BJ (cell line): ENCODE results near the gene C21orf91. TPM values are rescaled to one million over a fixed set of nuclear protein-coding genes. Genes with fewer than 3 reads are reported as not detected.
A peak's percentile ranks its signal among the peaks of the same experiment; 100 is the strongest.

ENCODE experiments used
- CTCF ChIA-PET: fragments of 350-600 bp; formaldehyde crosslinking; extraction: SDS; loops from one replicate; lab custom pipeline; 2021; ENCODE audit warnings: antibody characterized with exemption, inconsistent platforms; lab: Yijun Ruan, JAX
- POLR2A ChIA-PET: fragments of 300-600 bp; sonication (Branson Sonifier 250); formaldehyde crosslinking; extraction: SDS; loops from one replicate; lab custom pipeline; 2021; ENCODE audit warnings: antibody characterized with exemption; lab: Charles Lee
- DNase-seq: peaks from one replicate; pipeline ENCODE4 v3.0.0-alpha.2; 2011; ENCODE audit warnings: low read depth
- H3K27me3 ChIP-seq: 2 replicates; pipeline ENCODE4 v1.6.0; 2011; ENCODE audit warnings: low read length; ENCODE audit not compliant: control insufficient read depth, insufficient read depth
- H3K36me3 ChIP-seq: 2 replicates; pipeline ENCODE4 v1.5.1; 2011; ENCODE audit warnings: low read length; ENCODE audit not compliant: control insufficient read depth, insufficient read depth
- H3K4me3 ChIP-seq: 2 replicates; pipeline ENCODE4 v1.5.1; 2011; ENCODE audit warnings: low read depth, mild to moderate bottlenecking, control low read depth, low read length
- CTCF ChIP-seq: IDR thresholded peaks from 2 replicates; pipeline ENCODE4 v1.5.1; 2011; ENCODE audit warnings: low read depth, mild to moderate bottlenecking, control low read depth, inconsistent platforms, low read length, moderate library complexity; ENCODE audit not compliant: insufficient read depth
- polyA plus RNA-seq: library from polyadenylated mRNA; depleted of rRNA; stranded (reverse); fragments of >200 nt; gene quantifications from 2 replicates; pipeline ENCODE4 v1.2.3, GENCODE V29; 2011

C21orf91 gene
- polyA plus RNA-seq, 1 experiment, result 3.4 TPM

GRCh38 chr21:17818186-17819113 lies 706 bp downstream of the C21orf91 start:
- H3K36me3 ChIP-seq, result no peaks in the 10 kb centered on the region
- ChIA-PET CTCF (interaction anchor here (0.6 to 0.9 kb wide), 2 partner anchors 45 to 220 kb away, joined by 3 read pairs; no protein-coding TSS in a partner anchor), POLR2A (interaction anchor here (0.5 to 1.0 kb wide), 2 partner anchors 10 to 203 kb away, joined by 3 to 8 read pairs; no protein-coding TSS in a partner anchor)
- TF ChIP-seq CTCF, result no peak
- H3K27me3 ChIP-seq, result no peaks in the 10 kb centered on the region
- no peak for DNase-seq
- H3K4me3 ChIP-seq, result peak overlapping the region; percentile 82

GRCh38 chr21:17813353-17813752 lies 5.8 kb downstream of the C21orf91 start:
- CTCF ChIA-PET, result interaction anchor here (1.0 kb wide), 1 partner anchor 134 kb away, joined by 4 read pairs; no protein-coding TSS in a partner anchor
- DNase-seq, result no peak
- no peaks in the 10 kb centered on the region for H3K27me3 ChIP-seq
- no peak overlapping the region for H3K4me3 ChIP-seq
- POLR2A ChIA-PET, result no interaction called here
- TF ChIP-seq CTCF, result no peak
- H3K36me3 ChIP-seq, result 0 out of 2 replicates have a peak, but pooled peaks cover 2% of the 10 kb centered on the region

DNA sequence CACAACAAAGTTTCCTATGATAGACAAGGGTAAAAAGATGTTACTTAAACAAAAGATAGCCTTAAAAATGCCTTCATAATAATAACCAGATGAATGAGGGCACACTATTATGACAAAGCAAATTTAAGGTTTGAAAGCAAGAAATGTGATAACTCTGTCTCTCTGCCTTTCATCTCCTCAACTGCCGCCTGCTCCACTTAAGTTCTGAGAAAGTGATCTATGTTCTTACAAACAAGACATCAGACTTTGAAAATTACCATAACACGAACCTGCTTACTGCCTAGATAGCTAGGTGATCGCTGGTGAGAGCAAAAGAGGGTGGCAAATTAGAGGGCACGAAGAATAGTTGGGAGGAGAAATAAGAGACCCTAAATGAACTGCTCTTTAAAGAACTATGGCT lies 13.2 kb downstream of the C21orf91 start:
- no peak for DNase-seq
- Histone ChIP-seq H3K36me3 (peaks cover 5% of the 10 kb centered on the region), H3K27me3 (no peaks in the 10 kb centered on the region), H3K4me3 (no peak overlapping the region)
- no peak for TF ChIP-seq CTCF
- ChIA-PET POLR2A (no interaction called here), CTCF (interaction anchor here (1.4 kb wide), 1 partner anchor 91 kb away, joined by 3 read pairs; no protein-coding TSS in a partner anchor)

DNA sequence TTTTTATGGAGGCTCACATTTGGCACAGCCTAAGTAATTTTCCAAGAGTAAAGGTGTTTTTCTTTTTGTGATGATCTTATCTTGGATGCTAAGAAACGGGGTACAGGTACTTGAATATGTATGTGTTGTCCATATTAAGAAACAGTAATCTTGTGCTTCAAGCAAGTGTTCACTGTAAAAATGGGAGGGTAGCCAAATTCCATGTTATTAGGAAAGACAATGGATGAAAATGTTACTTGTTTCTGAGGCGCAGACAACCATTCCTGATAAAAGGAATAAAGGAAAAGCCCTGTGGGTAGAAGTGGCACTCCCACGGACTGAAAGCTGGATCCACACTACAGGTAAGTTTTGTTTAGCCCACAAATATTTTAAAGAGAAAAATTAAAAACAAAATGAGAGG lies 15.6 kb downstream of the C21orf91 start:
- no peak for DNase-seq
- H3K27me3 ChIP-seq, result no peaks in the 10 kb centered on the region
- H3K4me3 ChIP-seq, result no peak overlapping the region
- POLR2A ChIA-PET, result no interaction called here
- CTCF ChIA-PET, result no interaction called here
- TF ChIP-seq CTCF, result no peak
- H3K36me3 ChIP-seq, result peaks cover 3% of the 10 kb centered on the region

DNA sequence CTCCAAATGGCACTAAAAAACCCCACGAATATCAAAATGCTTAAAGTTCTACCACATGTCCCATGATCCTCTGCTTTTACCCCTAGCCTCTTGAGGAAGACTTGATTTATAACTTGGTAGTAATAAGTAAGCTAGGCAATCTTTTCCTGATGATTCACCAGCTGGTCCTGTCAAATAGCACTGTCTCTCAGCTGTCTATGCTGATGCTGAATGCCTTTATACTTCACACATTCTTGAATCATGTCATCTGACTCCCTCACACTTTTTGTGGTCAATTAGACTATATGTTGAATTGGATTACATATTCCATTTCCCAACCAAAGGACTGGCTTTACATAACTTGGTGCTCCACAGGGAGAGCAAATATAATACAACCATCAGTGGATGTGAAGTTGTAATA lies 16.6 kb downstream of the C21orf91 start:
- DNase-seq, result no peak
- Histone ChIP-seq H3K36me3 (no peaks in the 10 kb centered on the region), H3K4me3 (no peak overlapping the region), H3K27me3 (no peaks in the 10 kb centered on the region)
- TF ChIP-seq CTCF, result no peak
- CTCF ChIA-PET, result interaction anchor here (0.9 kb wide), 1 partner anchor 8 kb away, joined by 3 read pairs; no protein-coding TSS in a partner anchor
- POLR2A ChIA-PET, result no interaction called here
